NCI-H2081 (cell line): Measurements from ENCODE around the gene TMEM239.
"Not testable (repeated sequence)": the region's sequence is repeated elsewhere in the genome, so short reads cannot be mapped to it uniquely, and the experiment has no call there.

Experiments
- DNase-seq, 2 experiments: peaks; one replicate each; lab custom pipeline; 2025; lab: John Stamatoyannopoulos, UW

TMEM239 gene

DNA sequence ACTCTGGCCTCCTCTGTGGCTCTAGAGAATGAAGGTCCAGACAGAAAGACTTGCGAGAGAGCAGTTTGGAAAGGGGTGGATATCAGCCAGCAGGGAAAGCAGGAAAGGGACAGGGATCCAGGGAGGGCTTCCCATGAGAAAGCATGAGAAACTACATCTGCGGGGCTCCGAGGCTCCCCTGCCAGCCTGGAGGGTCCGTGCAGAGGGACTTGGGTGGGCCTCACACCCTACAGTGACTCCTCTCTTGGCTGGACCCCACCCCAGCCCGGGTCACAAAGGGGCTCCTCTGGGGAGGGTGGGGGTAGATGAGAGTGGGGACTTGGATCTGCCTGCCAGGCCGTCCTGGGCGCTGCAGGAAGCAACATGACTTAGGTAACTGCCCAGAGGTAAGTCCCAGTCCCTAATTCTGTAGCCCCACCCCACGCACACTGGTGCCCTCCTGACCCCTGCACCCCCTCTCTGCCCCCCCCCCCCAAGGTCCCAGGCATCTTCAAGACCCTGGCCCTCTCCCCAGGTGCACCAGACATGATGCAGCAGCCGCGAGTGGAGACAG, at the start of gene TMEM239:
TSS of gene TMEM239 (plus strand) at position 335 of the 553 bp plus-strand sequence. CDS start at position 526, 191 bp downstream.
- no peak for DNase-seq

DNA sequence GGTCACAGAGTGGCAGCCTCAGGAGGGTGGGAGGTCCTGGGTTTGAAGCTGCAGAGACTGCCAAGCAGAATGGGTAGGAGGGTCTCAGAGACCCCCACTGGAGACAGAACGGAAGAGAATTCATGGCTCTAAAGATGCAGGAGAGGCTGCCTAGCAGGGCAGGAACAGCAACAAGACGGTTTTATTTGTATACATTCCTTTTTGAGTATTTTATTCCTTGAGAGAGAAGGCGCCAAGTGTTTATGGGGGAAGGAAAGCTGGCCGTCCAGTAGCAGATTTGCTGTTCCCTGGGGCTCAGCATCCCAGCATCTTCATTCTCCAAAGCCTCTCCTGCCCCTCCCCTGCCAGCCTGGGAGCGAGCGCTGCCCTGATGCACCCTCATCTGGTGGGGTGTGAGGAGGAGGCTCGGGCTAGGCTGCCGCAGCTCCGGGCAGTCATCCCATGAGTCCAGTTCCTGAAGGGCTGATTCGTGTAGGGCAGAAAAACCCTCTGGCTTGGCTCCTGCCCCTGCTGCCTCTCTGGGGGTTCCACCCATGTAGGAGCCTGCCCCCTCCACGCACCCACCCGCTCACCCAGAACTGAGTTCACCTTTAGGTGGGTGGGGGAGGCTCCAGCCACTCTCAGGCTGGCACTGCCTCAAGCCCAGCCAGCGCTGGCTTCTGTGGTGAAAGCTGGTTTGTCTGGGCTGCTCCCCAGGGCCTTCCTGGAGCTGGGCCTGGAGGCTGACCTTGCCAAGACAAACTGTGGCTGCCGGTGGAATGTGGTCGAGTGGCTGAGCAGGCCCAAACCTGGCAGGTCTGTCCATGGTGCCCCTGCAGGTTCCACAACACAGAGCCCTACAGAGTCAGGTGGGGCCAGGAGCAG, 48.2 kb upstream of the TMEM239 start:
- no peak for DNase-seq

GRCh38 chr20:2768632-2769015, 47.5 kb upstream of the TMEM239 start:
- DNase-seq = no peak

DNA sequence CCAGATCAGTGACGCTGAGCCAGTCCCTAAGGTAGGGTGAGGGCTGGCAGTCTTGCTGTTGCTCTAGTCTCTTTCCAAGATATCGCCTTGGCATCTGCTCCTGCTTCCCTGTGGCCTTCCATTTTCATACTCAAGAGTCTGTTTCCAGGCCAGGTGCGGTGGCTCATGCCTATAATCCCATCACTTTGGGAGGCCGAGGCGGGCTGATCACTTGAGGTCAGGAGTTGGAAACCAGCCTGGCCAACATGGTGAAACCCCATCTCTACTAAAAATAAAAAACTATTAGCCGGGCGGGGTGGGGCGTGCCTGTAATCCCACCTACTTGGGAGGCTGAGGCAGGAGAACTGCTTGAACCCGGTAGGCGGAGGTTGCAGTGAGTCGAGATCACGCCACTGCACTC, 46.1 kb upstream of the TMEM239 start:
- DNase-seq = not testable (repeated sequence)

DNA sequence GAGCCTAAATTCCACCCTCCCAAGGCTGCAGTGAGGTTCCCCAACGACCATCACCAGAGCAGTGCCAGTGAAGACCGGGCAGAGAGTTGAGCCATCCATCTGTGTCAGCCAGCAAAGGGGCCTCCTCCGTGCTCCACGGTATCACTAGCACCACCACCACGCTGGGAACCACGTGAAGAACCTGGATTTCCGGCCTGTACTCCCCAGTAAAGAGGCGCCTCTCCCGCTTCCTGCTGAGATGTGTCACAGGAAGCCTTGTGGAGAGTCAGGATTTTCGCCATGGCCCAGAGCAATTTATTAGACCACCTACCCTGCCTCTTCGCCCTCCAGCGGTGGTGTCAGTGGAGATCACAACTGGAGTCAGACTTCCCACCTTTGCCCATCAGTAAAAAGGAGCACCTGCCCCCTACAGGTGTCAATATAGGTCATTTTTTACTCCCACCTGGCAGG, 44.5 kb upstream of the TMEM239 start:
- no peak for DNase-seq

DNA sequence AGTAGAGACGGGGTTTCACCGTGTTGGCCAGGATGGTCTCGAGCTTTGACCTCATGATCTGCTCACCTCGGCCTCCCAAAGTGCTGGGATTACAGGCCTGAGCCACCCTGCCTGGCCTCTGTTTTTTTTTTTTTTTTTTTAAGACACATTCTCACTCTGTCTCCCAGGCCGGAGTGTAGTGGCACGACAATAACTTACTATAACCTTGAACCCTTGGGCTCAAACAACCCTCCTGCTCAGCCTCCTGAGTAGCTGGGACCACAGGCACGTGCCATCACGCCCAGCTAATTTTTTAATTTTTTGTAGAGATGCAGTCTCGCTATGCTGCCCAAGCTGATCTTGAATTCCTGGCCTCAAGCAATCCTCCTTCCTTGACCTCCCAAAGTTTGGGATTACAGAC, 42.4 kb upstream of the TMEM239 start:
- no peak for DNase-seq

GRCh38 chr20:2775139-2775538, 41.0 kb upstream of the TMEM239 start:
- no peak for DNase-seq

DNA sequence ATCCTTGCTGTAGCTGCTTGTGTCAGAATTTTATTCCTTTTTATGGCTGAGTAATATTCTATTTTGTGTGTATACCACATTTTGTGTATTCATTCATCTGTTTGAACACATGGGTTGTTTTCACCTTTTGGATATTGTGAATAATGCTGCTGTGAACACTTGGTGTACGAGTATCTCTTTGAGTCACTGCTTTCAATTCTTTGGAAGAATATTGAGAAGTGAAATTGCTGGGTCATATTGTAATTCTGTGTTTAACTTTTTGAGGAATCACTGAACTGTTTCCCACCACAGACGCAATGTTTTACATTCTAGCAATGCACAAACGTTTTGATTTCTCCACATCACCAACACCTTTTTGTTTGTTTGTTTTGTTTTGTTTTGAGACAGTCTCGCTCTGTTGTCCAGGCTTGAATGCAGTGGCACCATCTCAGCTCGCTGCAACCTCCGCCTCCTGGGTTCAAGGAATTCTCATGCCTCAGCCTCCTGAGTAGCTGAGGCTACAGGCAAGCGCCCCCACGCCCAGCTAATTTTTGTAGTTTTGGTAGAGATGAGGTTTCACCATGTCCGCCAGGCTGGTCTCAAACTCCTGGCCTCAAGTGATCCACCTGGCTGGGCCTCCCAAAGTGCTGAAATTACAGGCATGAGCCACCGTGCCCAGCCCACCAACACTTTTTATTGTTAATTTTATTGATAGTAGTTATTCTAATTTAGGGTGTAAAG, 37.4 kb upstream of the TMEM239 start:
- DNase-seq = no peak

DNA sequence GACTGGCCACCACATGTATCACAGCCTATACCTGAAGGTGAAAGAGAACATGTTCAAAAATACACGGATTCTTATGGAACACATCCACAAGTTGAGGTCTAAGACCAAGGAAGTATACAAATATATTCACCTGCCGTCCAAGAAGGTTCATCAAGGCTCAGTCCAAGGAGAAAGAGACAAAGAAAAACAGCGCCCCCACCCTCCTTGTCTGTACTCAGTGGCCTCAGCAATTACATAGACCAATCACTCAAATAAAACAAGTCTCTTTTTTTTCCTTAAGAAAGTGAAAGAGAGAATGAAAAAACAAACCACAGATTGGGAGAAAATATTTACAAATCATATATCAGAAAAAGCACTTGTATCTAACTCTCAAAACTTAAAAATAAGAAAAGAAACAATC, 35.2 kb upstream of the TMEM239 start:
- no peak for DNase-seq

GRCh38 chr20:2783908-2784566, 32.1 kb upstream of the TMEM239 start:
- DNase-seq = no peak

DNA sequence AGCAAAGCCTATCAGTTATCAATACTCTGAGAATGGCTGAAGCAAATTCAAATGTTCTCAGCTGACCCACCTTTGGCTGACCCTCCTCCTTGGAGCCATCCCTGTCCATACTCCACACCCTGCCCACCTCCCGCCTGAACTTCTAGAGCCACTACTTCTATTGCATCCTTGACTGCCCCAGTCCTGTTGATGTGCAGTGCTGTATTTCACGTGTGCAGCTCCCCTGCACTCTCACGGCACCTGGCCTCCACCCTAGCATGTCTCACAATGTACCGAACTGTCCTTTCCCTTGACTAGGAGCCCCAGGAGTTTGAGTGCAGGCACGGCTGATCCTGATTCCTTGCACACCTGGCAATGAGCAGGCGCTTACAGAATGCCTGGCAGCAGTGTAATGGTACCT, 22.7 kb upstream of the TMEM239 start:
- no peak for DNase-seq

- DNase-seq = no peak
These were observed 21.9 kb upstream of the TMEM239 start for GRCh38 chr20:2794202-2794748.

DNA sequence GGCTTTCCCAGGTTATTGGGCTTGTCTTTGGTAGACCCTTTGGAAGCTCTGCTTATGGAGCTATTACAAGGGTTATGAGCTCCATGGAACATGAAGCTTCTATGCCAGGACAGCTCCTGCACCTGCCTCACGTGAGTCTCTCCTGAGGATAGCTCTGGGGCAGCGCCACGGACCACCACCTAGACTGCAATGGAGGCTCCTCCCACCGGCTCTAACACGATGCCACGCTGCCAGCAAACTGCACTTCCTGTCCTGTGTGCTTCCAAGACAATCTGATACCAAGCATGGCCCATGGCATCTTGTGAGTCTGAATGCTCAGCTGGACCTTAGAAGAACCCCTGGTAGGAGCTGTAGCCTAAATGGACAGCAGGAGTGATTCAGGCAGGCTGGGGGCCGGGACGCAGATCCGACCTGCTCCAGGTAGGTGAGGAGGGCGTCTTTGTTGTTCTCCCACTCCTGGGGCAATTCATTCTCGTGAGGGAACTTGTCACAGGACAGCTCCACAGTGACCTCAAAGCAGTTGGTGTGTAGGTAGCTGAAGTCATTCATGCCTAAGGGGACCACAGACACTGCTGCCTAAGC, 21.2 kb upstream of the TMEM239 start:
- DNase-seq = no peak

DNA sequence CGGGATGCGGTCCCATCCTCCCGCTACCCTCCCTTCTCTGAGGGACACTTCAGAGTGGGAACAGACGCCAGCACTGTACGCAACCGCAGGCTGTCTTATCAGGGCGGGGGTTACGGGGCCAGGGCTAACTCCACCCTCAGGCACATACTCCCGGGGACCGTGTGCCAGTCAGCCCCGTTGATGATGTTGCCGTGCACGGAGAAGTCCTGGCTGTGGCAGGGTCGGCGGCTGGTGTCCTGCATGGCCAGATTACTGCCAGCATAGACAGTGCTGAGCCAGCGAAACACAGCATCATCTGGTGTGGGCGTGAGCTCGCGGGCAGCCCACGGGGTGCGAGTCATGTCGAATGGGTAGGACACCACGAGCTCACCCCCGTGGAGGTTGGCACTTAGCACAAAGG, 20.7 kb upstream of the TMEM239 start:
- no peak for DNase-seq

DNA sequence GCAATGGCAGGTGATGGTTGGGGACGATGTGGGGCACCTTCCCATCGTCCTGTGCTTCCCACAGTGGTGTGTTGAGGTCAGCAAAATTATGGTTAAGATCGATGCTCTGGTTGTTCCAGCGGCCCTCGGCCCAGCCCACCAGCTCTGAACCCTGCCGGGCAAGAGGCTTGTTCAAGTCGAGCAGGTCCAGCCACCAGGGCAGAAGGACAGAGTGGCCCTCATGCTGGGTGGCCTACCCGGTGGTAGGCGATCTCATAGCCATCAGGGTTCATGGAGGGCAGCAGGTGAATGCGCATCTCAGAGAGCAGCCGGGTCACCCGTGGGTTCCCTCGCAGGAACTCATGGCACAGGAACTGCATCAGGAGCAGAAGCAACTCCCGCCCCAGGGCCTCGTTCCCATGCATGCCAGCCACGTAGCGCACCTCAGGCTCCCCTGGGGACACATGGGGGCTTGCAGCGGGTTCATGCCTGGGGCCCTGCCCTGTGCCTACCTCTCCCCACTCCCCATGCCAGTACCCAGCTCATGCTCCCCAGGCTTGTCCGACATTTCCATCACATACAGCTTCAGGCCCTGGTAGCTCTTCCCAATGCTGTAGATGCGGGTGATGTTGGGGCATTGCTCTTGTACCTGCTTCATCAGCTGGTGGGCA, 20.0 kb upstream of the TMEM239 start:
- no peak for DNase-seq

GRCh38 chr20:2797136-2797983, 18.8 kb upstream of the TMEM239 start:
- DNase-seq = no peak

GRCh38 chr20:2798095-2798805, 17.9 kb upstream of the TMEM239 start:
- no peak for DNase-seq

- DNase-seq = no peak
These were observed 17.4 kb upstream of the TMEM239 start for GRCh38 chr20:2798814-2799213.

DNA sequence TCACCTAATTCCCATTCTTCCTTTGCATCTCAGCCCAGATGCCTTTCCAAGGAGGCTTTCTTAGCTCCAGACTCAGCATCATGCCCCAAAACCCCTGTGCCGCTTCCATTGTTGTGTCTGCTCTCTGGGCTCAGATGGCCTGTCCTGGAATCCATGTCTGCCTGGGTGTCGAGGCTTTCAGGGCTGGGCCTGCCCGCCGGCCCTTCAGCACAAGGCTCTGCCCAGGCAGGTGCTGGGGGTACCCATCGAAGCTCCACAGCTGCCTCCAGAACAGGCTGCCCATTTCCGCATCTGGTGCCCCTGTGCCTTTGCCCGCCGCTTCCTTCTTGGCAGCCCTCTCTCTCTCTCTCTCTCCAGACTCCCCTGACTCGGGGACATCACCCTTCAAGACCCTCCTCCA, 16.9 kb upstream of the TMEM239 start:
- no peak for DNase-seq
